Skeletal muscle satellite cell (primary cell): ENCODE results near the gene AGAP2.
A peak's percentile ranks its signal among the peaks of the same experiment; 100 is the strongest.

Source experiments
- H3K27me3 ChIP-seq: 2 replicates; pipeline ENCODE4 v1.7.0; 2013; ENCODE audit warnings: low read length; ENCODE audit not compliant: control insufficient read depth, insufficient read depth
- H3K36me3 ChIP-seq: 2 replicates; pipeline ENCODE4 v1.7.0; 2013; ENCODE audit warnings: mild to moderate bottlenecking, control low read depth, low read length; ENCODE audit not compliant: insufficient read depth
- H3K4me1 ChIP-seq: 2 replicates; pipeline ENCODE4 v1.7.0; 2013; ENCODE audit warnings: low read length; ENCODE audit not compliant: control insufficient read depth, insufficient read depth
- H3K4me2 ChIP-seq: 2 replicates; pipeline ENCODE4 v1.7.0; 2013; ENCODE audit warnings: mild to moderate bottlenecking, low read length
- H3K4me3 ChIP-seq: 2 replicates; pipeline ENCODE4 v1.7.0; 2013; ENCODE audit warnings: low read length
- H3K9ac ChIP-seq: 2 replicates; pipeline ENCODE4 v1.7.0; 2013; ENCODE audit warnings: mild to moderate bottlenecking, low read depth, low read length, moderate library complexity
- H3K9me3 ChIP-seq: replicated peaks from 2 replicates; pipeline ENCODE4 v1.7.0; 2013; ENCODE audit warnings: mild to moderate bottlenecking, control low read depth, low read length

The AGAP2 gene

GRCh38 chr12:57732726-57733593 lies 5.6 kb downstream of the AGAP2 start:
- Histone ChIP-seq H3K9me3 (no peaks in the 10 kb centered on the region), H3K4me2 (no peak overlapping the region), H3K9ac (no peak overlapping the region), H3K27me3 (peaks cover 56% of the 10 kb centered on the region), H3K36me3 (no peaks in the 10 kb centered on the region), H3K4me1 (peaks cover 18% of the 10 kb centered on the region), H3K4me3 (no peak overlapping the region)

- no peaks in the 10 kb centered on the region for H3K36me3 ChIP-seq
Observed at GRCh38 chr12:57732270-57732669, 6.3 kb downstream of the AGAP2 start.

GRCh38 chr12:57731411-57732080 lies 7.0 kb downstream of the AGAP2 start:
- Histone ChIP-seq H3K4me2 (no peak overlapping the region), H3K27me3 (peaks cover 42% of the 10 kb centered on the region), H3K4me3 (no peak overlapping the region), H3K9me3 (no peaks in the 10 kb centered on the region), H3K36me3 (no peaks in the 10 kb centered on the region), H3K9ac (no peak overlapping the region), H3K4me1 (peaks cover 17% of the 10 kb centered on the region)

More at GRCh38 chr12:57732270-57732669, 6.3 kb downstream of the AGAP2 start:
- Histone ChIP-seq H3K4me2 (no peak overlapping the region), H3K4me1 (peaks cover 12% of the 10 kb centered on the region), H3K4me3 (no peak overlapping the region), H3K27me3 (peaks cover 49% of the 10 kb centered on the region), H3K9ac (no peak overlapping the region), H3K9me3 (no peaks in the 10 kb centered on the region)

GRCh38 chr12:57730336-57731067 lies 8.0 kb downstream of the AGAP2 start:
- H3K27me3 ChIP-seq, result peaks cover 32% of the 10 kb centered on the region
- H3K9me3 ChIP-seq, result no peaks in the 10 kb centered on the region
- peaks cover 9% of the 10 kb centered on the region for H3K4me1 ChIP-seq
- no peak overlapping the region for H3K4me2 ChIP-seq
- no peaks in the 10 kb centered on the region for H3K36me3 ChIP-seq
- no peak overlapping the region for H3K4me3 ChIP-seq
- H3K9ac ChIP-seq, result no peak overlapping the region

GRCh38 chr12:57729321-57729844 lies 9.2 kb downstream of the AGAP2 start:
- Histone ChIP-seq H3K4me3 (no peak overlapping the region), H3K4me1 (peaks cover 9% of the 10 kb centered on the region), H3K36me3 (no peaks in the 10 kb centered on the region), H3K9me3 (no peaks in the 10 kb centered on the region), H3K4me2 (no peak overlapping the region), H3K27me3 (peaks cover 21% of the 10 kb centered on the region), H3K9ac (no peak overlapping the region)

- Histone ChIP-seq H3K4me2 (no peak overlapping the region), H3K9ac (no peak overlapping the region), H3K27me3 (peaks cover 12% of the 10 kb centered on the region), H3K9me3 (no peaks in the 10 kb centered on the region), H3K4me3 (no peak overlapping the region), H3K36me3 (no peaks in the 10 kb centered on the region), H3K4me1 (peaks cover 9% of the 10 kb centered on the region)
Observed at GRCh38 chr12:57727758-57728395, 10.7 kb downstream of the AGAP2 start.

GRCh38 chr12:57726884-57727757 lies 11.4 kb downstream of the AGAP2 start:
- Histone ChIP-seq H3K4me1 (peaks cover 9% of the 10 kb centered on the region), H3K9me3 (no peaks in the 10 kb centered on the region), H3K9ac (peak overlapping the region; percentile 82), H3K27me3 (peaks cover 7% of the 10 kb centered on the region), H3K4me2 (peak overlapping the region; percentile 87), H3K36me3 (no peaks in the 10 kb centered on the region), H3K4me3 (peak overlapping the region; percentile 86)

- Histone ChIP-seq H3K9ac (peak overlapping the region; percentile 82), H3K4me3 (peak overlapping the region; percentile 86), H3K36me3 (peaks cover 6% of the 10 kb centered on the region), H3K9me3 (no peaks in the 10 kb centered on the region), H3K4me1 (peaks cover 9% of the 10 kb centered on the region), H3K27me3 (peaks cover 7% of the 10 kb centered on the region), H3K4me2 (peak overlapping the region; percentile 87)
Observed at GRCh38 chr12:57726151-57726883, 12.2 kb downstream of the AGAP2 start.

GRCh38 chr12:57725851-57726150 lies 12.7 kb downstream of the AGAP2 start:
- Histone ChIP-seq H3K27me3 (peaks cover 7% of the 10 kb centered on the region), H3K9me3 (no peaks in the 10 kb centered on the region), H3K4me2 (peak overlapping the region; percentile 87), H3K36me3 (peaks cover 6% of the 10 kb centered on the region), H3K4me3 (peak overlapping the region; percentile 86), H3K4me1 (peaks cover 9% of the 10 kb centered on the region), H3K9ac (peak overlapping the region; percentile 82)
